DMS114 treated with DMSO at 0.1 percent for 48 hours (cell line): Measurements from ENCODE around the gene NEFH.

Experiments
- DNase-seq: peaks from one replicate; lab custom pipeline; 2025; ENCODE audit not compliant: unreplicated experiment; lab: John Stamatoyannopoulos, UW

NEFH gene

GRCh38 chr22:29539105-29539504 is 59.1 kb downstream of the NEFH start:
- DNase-seq = no peak
